HepG2 (cell line): ENCODE data around the gene CISD1. TPM values are rescaled to one million over a fixed set of nuclear protein-coding genes. Genes with fewer than 3 reads are reported as not detected.

Experiments used
- ARID2 ChIP-seq: sonication (generic); formaldehyde crosslinking; IDR thresholded peaks from 2 replicates; pipeline ENCODE4 v1.8.1; 2022; ENCODE audit warnings: mild to moderate bottlenecking, missing genetic modification reagents, borderline replicate concordance
- FIP1L1 ChIP-seq: fragments of 200-400 bp; formaldehyde crosslinking; IDR thresholded peaks from 2 replicates; pipeline ENCODE4 v1.6.1; 2018; ENCODE audit warnings: low read depth, mild to moderate bottlenecking, low read length, moderate library complexity, borderline replicate concordance; ENCODE audit not compliant: insufficient read depth
- HOXA3 ChIP-seq: sonication (generic); formaldehyde crosslinking; IDR thresholded peaks from 2 replicates; pipeline ENCODE4 v1.5.0; 2020; ENCODE audit warnings: missing genetic modification reagents
- MED13 ChIP-seq: sonication (generic); formaldehyde crosslinking; IDR thresholded peaks from 2 replicates; pipeline ENCODE4 v1.5.0; 2020; ENCODE audit warnings: missing genetic modification reagents
- MEIS1 ChIP-seq: sonication (generic); formaldehyde crosslinking; IDR thresholded peaks from 2 replicates; pipeline ENCODE4 v1.9.0; 2021; ENCODE audit warnings: mild to moderate bottlenecking, missing genetic modification reagents, moderate library complexity, borderline replicate concordance
- MTA3 ChIP-seq: sonication (generic); formaldehyde crosslinking; IDR thresholded peaks from 2 replicates; pipeline ENCODE4 v1.4.0; 2020; ENCODE audit warnings: missing genetic modification reagents
- PTBP1 ChIP-seq: fragments of 200-400 bp; formaldehyde crosslinking; IDR thresholded peaks from 2 replicates; pipeline ENCODE4 v1.6.1; 2018; ENCODE audit warnings: low read length, low read depth; ENCODE audit not compliant: poor library complexity, severe bottlenecking
- SIX4 ChIP-seq: sonication (generic); formaldehyde crosslinking; IDR thresholded peaks from 2 replicates; pipeline ENCODE4 v1.4.0; 2020; ENCODE audit warnings: missing genetic modification reagents
- TCF12 ChIP-seq, 2 experiments: fragments of 450-650 bp in 1 of 2; sonication (generic) in 1 of 2; formaldehyde crosslinking in 1 of 2; IDR thresholded peaks; 2 replicates each; pipeline versions ENCODE4 v1.6.1 to v1.8.0; 2017 to 2022; ENCODE audit warnings: antibody characterized with exemption in 1 of 2, mild to moderate bottlenecking in 1 of 2, missing genetic modification reagents in 1 of 2, moderate library complexity in 1 of 2
- TP53 ChIP-seq: sonication (generic); formaldehyde crosslinking; conservative IDR thresholded peaks from 2 replicates; pipeline ENCODE4 v1.4.0; 2020; ENCODE audit warnings: missing genetic modification reagents
- ZNF143 ChIP-seq: sonication (generic); formaldehyde crosslinking; IDR thresholded peaks from 2 replicates; pipeline ENCODE4 v1.4.0; 2020; ENCODE audit warnings: missing genetic modification reagents
- ZNF20 ChIP-seq: sonication (generic); formaldehyde crosslinking; IDR thresholded peaks from 2 replicates; pipeline ENCODE4 v1.4.0; 2020; ENCODE audit warnings: mild to moderate bottlenecking, moderate library complexity, missing genetic modification reagents
- ZNF660 ChIP-seq: sonication (generic); formaldehyde crosslinking; IDR thresholded peaks from 2 replicates; pipeline ENCODE4 v1.5.1; 2020; ENCODE audit warnings: mild to moderate bottlenecking, low read depth, missing genetic modification reagents, borderline replicate concordance
- ZNF703 ChIP-seq: sonication (generic); formaldehyde crosslinking; IDR thresholded peaks from 2 replicates; pipeline ENCODE4 v1.5.1; 2020; ENCODE audit warnings: missing genetic modification reagents, mild to moderate bottlenecking, moderate library complexity, borderline replicate concordance
- ZNF839 ChIP-seq: sonication (generic); formaldehyde crosslinking; IDR thresholded peaks from 2 replicates; pipeline ENCODE4 v1.4.0; 2020; ENCODE audit warnings: missing genetic modification reagents, mild to moderate bottlenecking, borderline replicate concordance
- polyA plus RNA-seq, 8 experiments: library from polyadenylated mRNA; depleted of rRNA in 3 of 8; stranded (reverse) in 7 of 8; unstranded in 1 of 8; fragments of >200 nt; fragmentation: Illumina TruSeq in 4 of 8; extraction: Trizol in 4 of 8; gene quantifications; 2 replicates each; pipeline versions ENCODE4 v1.2.1 to v1.2.3, GENCODE V29; 2011 to 2016; ENCODE audit warnings: low read depth in 4 of 8, missing spikeins in 1 of 8, mixed read lengths in 1 of 8; ENCODE audit not compliant: insufficient read depth in 1 of 8
- total RNA-seq, 5 experiments: library from RNA; depleted of rRNA; stranded (reverse); fragments of >200 nt; fragmentation: Illumina TruSeq; extraction: Trizol; gene quantifications; 2 replicates each; pipeline ENCODE4 v1.2.3, GENCODE V29; 2016; ENCODE audit warnings: low read depth in 1 of 5
- TF ChIP-seq, protein P1 (sequence below): sonication (generic); formaldehyde crosslinking; IDR thresholded peaks from 2 replicates; pipeline ENCODE4 v1.9.0; 2021; ENCODE audit warnings: missing genetic modification reagents, mild to moderate bottlenecking, borderline replicate concordance
- TF ChIP-seq, protein P2 (sequence below), 2 experiments: fragments of 450-650 bp in 1 of 2; sonication (generic) in 1 of 2; formaldehyde crosslinking in 1 of 2; IDR thresholded peaks; 2 replicates each; pipeline versions ENCODE4 v1.6.1 to v1.8.0; 2016 to 2022; ENCODE audit warnings: antibody characterized with exemption in 1 of 2, mild to moderate bottlenecking in 1 of 2, missing genetic modification reagents in 1 of 2
- TF ChIP-seq, protein P3 (sequence below): IDR thresholded peaks from 2 replicates; pipeline ENCODE4 v1.6.1; 2016; ENCODE audit warnings: missing genetic modification reagents, missing compliant biosample characterization

CISD1 gene
- total and polyA plus RNA-seq, 2 of the 13 experiments (the other 11 are each of a cell fraction or from before 2014, with no cell fraction given) = 63.4 to 78.9 TPM

DNA sequence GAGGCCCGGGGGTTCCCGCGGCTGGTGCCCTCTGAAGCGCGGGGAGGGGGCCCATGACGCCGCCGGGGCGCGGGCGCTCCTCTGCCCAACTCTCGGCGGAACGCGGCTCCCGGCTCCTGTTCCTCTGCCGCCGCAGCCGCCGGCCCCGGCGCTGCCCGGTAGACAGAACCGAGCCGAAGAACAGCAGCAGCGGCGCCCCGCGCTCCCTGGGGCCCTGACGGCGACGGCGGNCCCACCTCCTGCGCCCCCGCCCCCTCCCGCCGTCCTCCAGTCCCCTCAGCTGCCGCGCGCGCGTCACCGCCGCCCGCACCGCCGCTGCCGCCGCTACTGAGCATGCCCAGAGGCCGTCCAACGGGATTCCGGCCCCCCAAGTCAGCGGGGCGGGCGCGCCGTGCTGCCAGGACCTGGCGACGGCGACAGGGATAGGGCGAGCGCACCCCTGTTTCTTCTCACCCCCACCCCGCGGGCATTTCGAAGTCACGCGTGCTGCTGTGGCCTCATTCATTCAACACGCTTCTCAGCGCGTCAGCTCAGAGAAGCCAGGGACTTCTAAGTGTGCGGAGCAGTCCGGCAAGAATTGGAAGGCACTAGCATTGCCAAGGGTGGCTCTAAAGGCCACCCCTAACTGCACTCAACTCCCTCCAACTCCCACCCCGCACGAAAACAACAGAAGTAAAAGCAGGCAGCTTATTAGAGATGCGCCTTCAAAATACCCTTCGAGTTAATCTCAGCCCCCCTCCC, 1.1 kb upstream of the CISD1 start, which contains the start of gene IPMK (continued):
- TF ChIP-seq HOXA3 (CRISPR knock-in tag) (peak; percentile 52), ZNF20 (CRISPR knock-in tag) (no peak), FIP1L1 (no peak), TP53 (CRISPR knock-in tag) (no peak), ARID2 (CRISPR knock-in tag) (no peak), ZNF839 (CRISPR knock-in tag) (no peak), PTBP1 (no peak), ZNF143 (CRISPR knock-in tag) (no peak), MEIS1 (CRISPR knock-in tag) (no peak), ZNF660 (CRISPR knock-in tag) (no peak), MTA3 (CRISPR knock-in tag) (no peak), SIX4 (CRISPR knock-in tag) (no peak), TCF12 (IDR thresholded peaks at IDR 0.05) (no peak), TCF12 (CRISPR knock-in tag; IDR thresholded peaks at IDR 0.05) (no peak), ZNF703 (CRISPR knock-in tag) (no peak; the same call in 1 of the 2 replicates), MED13 (CRISPR knock-in tag) (peak; percentile 30; the same call in 1 of the 2 replicates)
- TF ChIP-seq, protein P1, sequence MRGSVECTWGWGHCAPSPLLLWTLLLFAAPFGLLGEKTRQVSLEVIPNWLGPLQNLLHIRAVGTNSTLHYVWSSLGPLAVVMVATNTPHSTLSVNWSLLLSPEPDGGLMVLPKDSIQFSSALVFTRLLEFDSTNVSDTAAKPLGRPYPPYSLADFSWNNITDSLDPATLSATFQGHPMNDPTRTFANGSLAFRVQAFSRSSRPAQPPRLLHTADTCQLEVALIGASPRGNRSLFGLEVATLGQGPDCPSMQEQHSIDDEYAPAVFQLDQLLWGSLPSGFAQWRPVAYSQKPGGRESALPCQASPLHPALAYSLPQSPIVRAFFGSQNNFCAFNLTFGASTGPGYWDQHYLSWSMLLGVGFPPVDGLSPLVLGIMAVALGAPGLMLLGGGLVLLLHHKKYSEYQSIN (CRISPR knock-in tag) = no peak
- TF ChIP-seq, protein P2, sequence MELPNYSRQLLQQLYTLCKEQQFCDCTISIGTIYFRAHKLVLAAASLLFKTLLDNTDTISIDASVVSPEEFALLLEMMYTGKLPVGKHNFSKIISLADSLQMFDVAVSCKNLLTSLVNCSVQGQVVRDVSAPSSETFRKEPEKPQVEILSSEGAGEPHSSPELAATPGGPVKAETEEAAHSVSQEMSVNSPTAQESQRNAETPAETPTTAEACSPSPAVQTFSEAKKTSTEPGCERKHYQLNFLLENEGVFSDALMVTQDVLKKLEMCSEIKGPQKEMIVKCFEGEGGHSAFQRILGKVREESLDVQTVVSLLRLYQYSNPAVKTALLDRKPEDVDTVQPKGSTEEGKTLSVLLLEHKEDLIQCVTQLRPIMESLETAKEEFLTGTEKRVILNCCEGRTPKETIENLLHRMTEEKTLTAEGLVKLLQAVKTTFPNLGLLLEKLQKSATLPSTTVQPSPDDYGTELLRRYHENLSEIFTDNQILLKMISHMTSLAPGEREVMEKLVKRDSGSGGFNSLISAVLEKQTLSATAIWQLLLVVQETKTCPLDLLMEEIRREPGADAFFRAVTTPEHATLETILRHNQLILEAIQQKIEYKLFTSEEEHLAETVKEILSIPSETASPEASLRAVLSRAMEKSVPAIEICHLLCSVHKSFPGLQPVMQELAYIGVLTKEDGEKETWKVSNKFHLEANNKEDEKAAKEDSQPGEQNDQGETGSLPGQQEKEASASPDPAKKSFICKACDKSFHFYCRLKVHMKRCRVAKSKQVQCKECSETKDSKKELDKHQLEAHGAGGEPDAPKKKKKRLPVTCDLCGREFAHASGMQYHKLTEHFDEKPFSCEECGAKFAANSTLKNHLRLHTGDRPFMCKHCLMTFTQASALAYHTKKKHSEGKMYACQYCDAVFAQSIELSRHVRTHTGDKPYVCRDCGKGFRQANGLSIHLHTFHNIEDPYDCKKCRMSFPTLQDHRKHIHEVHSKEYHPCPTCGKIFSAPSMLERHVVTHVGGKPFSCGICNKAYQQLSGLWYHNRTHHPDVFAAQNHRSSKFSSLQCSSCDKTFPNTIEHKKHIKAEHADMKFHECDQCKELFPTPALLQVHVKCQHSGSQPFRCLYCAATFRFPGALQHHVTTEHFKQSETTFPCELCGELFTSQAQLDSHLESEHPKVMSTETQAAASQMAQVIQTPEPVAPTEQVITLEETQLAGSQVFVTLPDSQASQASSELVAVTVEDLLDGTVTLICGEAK (IDR thresholded peaks at IDR 0.05) = no peak
- TF ChIP-seq, protein P2 (CRISPR knock-in tag; IDR thresholded peaks at IDR 0.05) = peak; percentile 15; the same call in 1 of the 2 replicates
- TF ChIP-seq, protein P3, sequence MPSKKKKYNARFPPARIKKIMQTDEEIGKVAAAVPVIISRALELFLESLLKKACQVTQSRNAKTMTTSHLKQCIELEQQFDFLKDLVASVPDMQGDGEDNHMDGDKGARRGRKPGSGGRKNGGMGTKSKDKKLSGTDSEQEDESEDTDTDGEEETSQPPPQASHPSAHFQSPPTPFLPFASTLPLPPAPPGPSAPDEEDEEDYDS (CRISPR knock-in tag) = peak; percentile 44; the same call in 1 of the 2 replicates
